Epithelial cell of esophagus (primary cell): ENCODE data around the gene HRH1.

ENCODE experiments used
- DNase-seq: peaks from one replicate; pipeline ENCODE4 v3.0.0; 2010; ENCODE audit warnings: low read depth
- H3K4me3 ChIP-seq: 2 replicates; pipeline ENCODE4 v1.5.1; 2011; ENCODE audit warnings: mild to moderate bottlenecking, low read length, control low read depth
- TF ChIP-seq, protein P1 (sequence below): IDR thresholded peaks from 2 replicates; pipeline ENCODE4 v1.5.1; 2011; ENCODE audit warnings: low read depth, mild to moderate bottlenecking, low read length, control low read depth, inconsistent platforms; ENCODE audit not compliant: insufficient read depth; ENCODE audit errors: missing control alignments

Gene HRH1

DNA sequence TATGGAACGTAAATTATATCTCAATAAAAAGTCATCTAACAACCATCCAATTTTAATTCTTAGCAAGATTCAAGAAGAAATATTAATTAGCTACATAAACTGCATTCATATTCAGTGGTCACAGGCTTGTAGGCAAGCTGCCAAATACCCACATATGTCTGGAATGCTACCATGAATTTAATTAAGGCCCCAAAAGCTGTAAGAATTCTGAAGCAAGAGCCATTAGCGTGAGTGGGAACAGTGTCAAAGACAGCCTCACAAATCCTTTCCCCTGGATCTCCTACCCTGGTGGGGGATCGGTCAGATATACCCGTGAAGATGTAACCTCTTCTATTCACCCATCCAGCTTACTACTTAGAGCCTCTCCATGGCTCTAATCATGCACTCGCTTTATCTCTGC lies 157.9 kb downstream of the HRH1 start:
- DNase-seq: no peak
- TF ChIP-seq, protein P1, sequence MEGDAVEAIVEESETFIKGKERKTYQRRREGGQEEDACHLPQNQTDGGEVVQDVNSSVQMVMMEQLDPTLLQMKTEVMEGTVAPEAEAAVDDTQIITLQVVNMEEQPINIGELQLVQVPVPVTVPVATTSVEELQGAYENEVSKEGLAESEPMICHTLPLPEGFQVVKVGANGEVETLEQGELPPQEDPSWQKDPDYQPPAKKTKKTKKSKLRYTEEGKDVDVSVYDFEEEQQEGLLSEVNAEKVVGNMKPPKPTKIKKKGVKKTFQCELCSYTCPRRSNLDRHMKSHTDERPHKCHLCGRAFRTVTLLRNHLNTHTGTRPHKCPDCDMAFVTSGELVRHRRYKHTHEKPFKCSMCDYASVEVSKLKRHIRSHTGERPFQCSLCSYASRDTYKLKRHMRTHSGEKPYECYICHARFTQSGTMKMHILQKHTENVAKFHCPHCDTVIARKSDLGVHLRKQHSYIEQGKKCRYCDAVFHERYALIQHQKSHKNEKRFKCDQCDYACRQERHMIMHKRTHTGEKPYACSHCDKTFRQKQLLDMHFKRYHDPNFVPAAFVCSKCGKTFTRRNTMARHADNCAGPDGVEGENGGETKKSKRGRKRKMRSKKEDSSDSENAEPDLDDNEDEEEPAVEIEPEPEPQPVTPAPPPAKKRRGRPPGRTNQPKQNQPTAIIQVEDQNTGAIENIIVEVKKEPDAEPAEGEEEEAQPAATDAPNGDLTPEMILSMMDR: no peak

More for the DNA sequence above, 157.9 kb downstream of the HRH1 start:
- H3K4me3 ChIP-seq: no peak overlapping the region
